Measurements from ENCODE around the gene TUBA1C.
"Not testable (repeated sequence)": the region's sequence is repeated elsewhere in the genome, so short reads cannot be mapped to it uniquely, and the experiment has no call there.

- TF ChIP-seq CTCF, POLR2AphosphoS5 (IDR thresholded peaks at IDR 0.05): not testable (repeated sequence)
Measured at GRCh38 chr12:49257508-49258184, 7.2 kb upstream of the TUBA1C start.
